Measurements from ENCODE around the gene SERPINB10.

SERPINB10 gene

DNA sequence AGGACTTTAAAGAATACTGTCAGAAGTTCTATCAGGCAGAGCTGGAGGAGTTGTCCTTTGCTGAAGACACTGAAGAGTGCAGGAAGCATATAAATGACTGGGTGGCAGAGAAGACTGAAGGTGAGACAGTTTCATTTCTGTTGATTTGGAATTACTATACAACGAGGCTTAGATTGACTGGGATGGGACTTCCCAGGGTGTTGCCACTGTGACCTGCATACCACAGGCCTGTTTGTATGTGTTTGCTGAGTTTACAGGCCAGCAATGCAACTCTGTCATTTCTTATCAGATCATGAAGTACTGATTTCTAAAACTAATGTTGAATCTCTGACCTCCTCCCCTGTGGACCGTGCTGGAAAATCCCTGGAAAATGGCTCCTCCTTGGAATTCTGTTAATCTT is 74.0 kb downstream of the SERPINB10 start:
- Histone ChIP-seq H3K79me2 (ENCODE audit: insufficient read depth, low read length) (no peaks in the 10 kb centered on the region), H3F3A (ENCODE audit: insufficient read depth, low read length) (no peaks in the 10 kb centered on the region), H2AFZ (ENCODE audit: low read length) (no peak overlapping the region), H3K9me3 (ENCODE audit: low read length) (no peaks in the 10 kb centered on the region), H4K20me1 (ENCODE audit: insufficient read depth, low read length) (no peaks in the 10 kb centered on the region), H3K9me2 (ENCODE audit: low read depth, low read length) (no peaks in the 10 kb centered on the region), H3K4me2 (ENCODE audit: low read length) (no peak overlapping the region), H3K36me3 (ENCODE audit: insufficient read depth, low read length) (no peaks in the 10 kb centered on the region), H3K4me3 (ENCODE audit: low read depth, low read length, poor library complexity, severe bottlenecking) (no peak overlapping the region), H3K4me1 (ENCODE audit: insufficient read depth, low read length, severe bottlenecking) (no peaks in the 10 kb centered on the region), H3K27me3 (ENCODE audit: insufficient read depth, low read length) (no peaks in the 10 kb centered on the region), H3K9ac (ENCODE audit: low read length) (no peak overlapping the region), H3K27ac (ENCODE audit: low read depth, low read length, poor library complexity, severe bottlenecking) (no peak overlapping the region)
- TF ChIP-seq, protein P1, sequence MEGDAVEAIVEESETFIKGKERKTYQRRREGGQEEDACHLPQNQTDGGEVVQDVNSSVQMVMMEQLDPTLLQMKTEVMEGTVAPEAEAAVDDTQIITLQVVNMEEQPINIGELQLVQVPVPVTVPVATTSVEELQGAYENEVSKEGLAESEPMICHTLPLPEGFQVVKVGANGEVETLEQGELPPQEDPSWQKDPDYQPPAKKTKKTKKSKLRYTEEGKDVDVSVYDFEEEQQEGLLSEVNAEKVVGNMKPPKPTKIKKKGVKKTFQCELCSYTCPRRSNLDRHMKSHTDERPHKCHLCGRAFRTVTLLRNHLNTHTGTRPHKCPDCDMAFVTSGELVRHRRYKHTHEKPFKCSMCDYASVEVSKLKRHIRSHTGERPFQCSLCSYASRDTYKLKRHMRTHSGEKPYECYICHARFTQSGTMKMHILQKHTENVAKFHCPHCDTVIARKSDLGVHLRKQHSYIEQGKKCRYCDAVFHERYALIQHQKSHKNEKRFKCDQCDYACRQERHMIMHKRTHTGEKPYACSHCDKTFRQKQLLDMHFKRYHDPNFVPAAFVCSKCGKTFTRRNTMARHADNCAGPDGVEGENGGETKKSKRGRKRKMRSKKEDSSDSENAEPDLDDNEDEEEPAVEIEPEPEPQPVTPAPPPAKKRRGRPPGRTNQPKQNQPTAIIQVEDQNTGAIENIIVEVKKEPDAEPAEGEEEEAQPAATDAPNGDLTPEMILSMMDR (IDR thresholded peaks at IDR 0.05; ENCODE audit: low read length): no peak
- no peak for TF ChIP-seq EZH2 (IDR thresholded peaks at IDR 0.05; ENCODE audit: borderline replicate concordance, low read length)

DNA sequence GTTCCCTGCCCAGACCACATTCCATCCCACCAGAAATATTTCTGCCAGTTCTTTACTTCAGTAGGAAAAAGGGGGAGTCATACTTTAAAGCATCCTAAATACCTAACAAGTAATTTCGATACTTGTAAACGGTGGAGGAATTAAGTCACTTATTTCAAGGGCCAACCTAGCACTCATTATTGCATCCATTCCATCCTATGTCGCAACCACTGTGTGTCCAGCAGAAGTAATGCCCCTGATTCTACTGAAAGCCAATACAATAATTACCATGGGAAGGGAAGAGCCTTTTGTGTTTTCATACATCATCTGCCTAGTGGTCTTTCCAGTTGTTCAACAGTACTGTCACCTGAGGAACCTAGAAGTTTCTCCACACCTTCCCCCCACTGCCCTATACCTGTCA is 74.6 kb downstream of the SERPINB10 start:
- no peaks in the 10 kb centered on the region for H3K9me2 ChIP-seq (ENCODE audit: low read depth, low read length)
- no peaks in the 10 kb centered on the region for H3K27me3 ChIP-seq (ENCODE audit: insufficient read depth, low read length)
- no peak overlapping the region for H2AFZ ChIP-seq (ENCODE audit: low read length)
- H3K36me3 ChIP-seq (ENCODE audit: insufficient read depth, low read length): no peaks in the 10 kb centered on the region
- no peaks in the 10 kb centered on the region for H3K4me1 ChIP-seq (ENCODE audit: insufficient read depth, low read length, severe bottlenecking)
- H3K9ac ChIP-seq (ENCODE audit: low read length): no peak overlapping the region
- no peaks in the 10 kb centered on the region for H4K20me1 ChIP-seq (ENCODE audit: insufficient read depth, low read length)
- H3F3A ChIP-seq (ENCODE audit: insufficient read depth, low read length): no peaks in the 10 kb centered on the region
- no peak overlapping the region for H3K4me3 ChIP-seq (ENCODE audit: low read depth, low read length, poor library complexity, severe bottlenecking)
- no peaks in the 10 kb centered on the region for H3K9me3 ChIP-seq (ENCODE audit: low read length)
- H3K27ac ChIP-seq (ENCODE audit: low read depth, low read length, poor library complexity, severe bottlenecking): no peak overlapping the region
- H3K4me2 ChIP-seq (ENCODE audit: low read length): no peak overlapping the region
- H3K79me2 ChIP-seq (ENCODE audit: insufficient read depth, low read length): no peaks in the 10 kb centered on the region
- TF ChIP-seq, protein P1 (IDR thresholded peaks at IDR 0.05; ENCODE audit: low read length): no peak
- TF ChIP-seq EZH2 (IDR thresholded peaks at IDR 0.05; ENCODE audit: borderline replicate concordance, low read length): no peak

All from OCI-LY1 (cell line).